Tibial artery (tissue), 4 donors: ENCODE results near the gene C1QTNF4.
"Not testable (repeated sequence)": the region's sequence is repeated elsewhere in the genome, so short reads cannot be mapped to it uniquely, and the experiment has no call there.

Experiments used
- DNase-seq, 2 donors: peaks; one replicate each; pipeline ENCODE4 v3.0.0-alpha.2; 2019
- H3K27ac ChIP-seq, 2 donors: fragments of 200-600 bp; sonication (generic) in 1 of 2; 1 replicate in 1 of 2; 2 replicates in 1 of 2; pipeline ENCODE4 v1.5.1; 2018 to 2019; ENCODE audit warnings: mild to moderate bottlenecking in 1 of 2
- H3K27me3 ChIP-seq, 2 donors: fragments of 200-600 bp; sonication (generic) in 1 of 2; one replicate each; pipeline versions ENCODE4 v1.5.1 to v1.6.0; 2016 to 2019
- H3K36me3 ChIP-seq, 3 donors: fragments of 200-600 bp; sonication (generic) in 2 of 3; one replicate each; pipeline ENCODE4 v1.5.1; 2016 to 2019; ENCODE audit warnings: mild to moderate bottlenecking in 2 of 3
- H3K4me1 ChIP-seq, 4 donors: fragments of 200-600 bp; sonication (generic) in 2 of 4; 1 replicate in 3 of 4; 2 replicates in 1 of 4; pipeline ENCODE4 v1.5.1; 2016 to 2019
- H3K4me3 ChIP-seq, 2 donors: fragments of 200-600 bp; sonication (generic) in 1 of 2; 1 replicate in 1 of 2; 2 replicates in 1 of 2; pipeline ENCODE4 v1.5.1; 2018 to 2019; ENCODE audit warnings: mild to moderate bottlenecking in 2 of 2
- H3K9me3 ChIP-seq, 3 donors: fragments of 200-600 bp; sonication (generic) in 1 of 3; one replicate each; pipeline ENCODE4 v1.5.1; 2016 to 2019
- intact Hi-C: fragments of 100-400 bp; cut with DNase I; formaldehyde crosslinking; loops from one replicate; pipeline ENCODE4 v1.15.0; 2023; ENCODE audit warnings: low total_unique reads
- TF ChIP-seq, protein P1 (sequence below), 2 experiments: fragments of 200-600 bp in 1 of 2; fragments of 450-650 bp in 1 of 2; IDR thresholded peaks; one replicate each; pipeline ENCODE4 v1.5.1; 2017 to 2019; ENCODE audit warnings: antibody characterized with exemption in 2 of 2, mild to moderate bottlenecking in 1 of 2, moderate library complexity in 1 of 2

C1QTNF4 gene

DNA sequence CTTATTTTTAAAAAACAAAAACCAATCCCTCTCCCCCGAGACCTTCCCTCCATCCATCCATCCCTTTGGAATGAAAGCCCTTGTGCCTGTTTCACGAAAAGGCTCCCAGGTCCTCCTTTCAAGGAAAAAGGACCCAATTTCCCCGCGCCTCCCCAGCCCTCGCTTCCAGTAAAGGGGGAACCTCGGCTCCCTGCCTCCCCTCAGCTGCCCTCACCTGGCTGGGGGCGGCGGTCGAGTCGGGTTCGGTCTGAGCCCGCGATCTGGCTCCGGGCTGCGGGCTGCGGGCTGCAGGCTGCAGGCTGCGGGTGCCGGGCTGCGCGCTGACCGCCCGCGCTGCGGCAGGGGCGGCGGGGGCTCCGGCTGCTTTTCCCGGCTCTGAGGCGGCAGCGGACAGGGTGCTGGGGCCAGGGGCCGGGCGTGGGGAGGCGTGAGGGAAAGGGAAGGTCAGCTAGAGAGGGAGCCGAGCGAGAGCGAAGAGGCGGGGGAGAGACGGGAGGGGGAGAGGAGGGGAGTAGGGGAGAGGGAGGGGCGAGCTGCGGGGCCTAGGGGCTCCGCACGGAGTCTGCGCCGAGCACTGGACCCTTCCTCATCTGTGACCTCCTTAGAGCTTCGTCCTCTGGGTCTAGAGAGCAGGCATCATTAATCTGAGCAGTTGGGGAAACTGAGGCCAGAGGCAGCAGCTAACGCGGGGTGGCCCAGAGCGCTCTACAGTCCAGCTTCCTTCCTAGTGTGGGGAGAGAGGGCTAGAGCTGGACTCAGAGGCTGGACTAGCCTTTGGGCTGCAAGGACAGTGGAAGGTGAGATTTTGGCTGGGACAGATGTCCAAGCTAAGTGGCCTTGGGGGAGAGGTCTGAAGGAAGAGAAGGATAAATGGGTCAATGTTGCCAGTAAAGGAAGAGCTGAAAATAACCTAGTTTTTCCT, at the start of gene C1QTNF4:
TSS of gene C1QTNF4 (minus strand) at position 478 of the 922 bp plus-strand sequence. CDS start 3,601 bp downstream, outside the sequence.
- peaks cover 0 to 69% of the 10 kb centered on the region in 2 donors for H3K27me3 ChIP-seq
- H3K36me3 ChIP-seq = no peaks in the 10 kb centered on the region
- H3K27ac ChIP-seq = no peak within 1 kb of the TSS
- no peaks in the 10 kb centered on the region for H3K9me3 ChIP-seq
- intact Hi-C loops = no loop called here
- TF ChIP-seq, protein P1, sequence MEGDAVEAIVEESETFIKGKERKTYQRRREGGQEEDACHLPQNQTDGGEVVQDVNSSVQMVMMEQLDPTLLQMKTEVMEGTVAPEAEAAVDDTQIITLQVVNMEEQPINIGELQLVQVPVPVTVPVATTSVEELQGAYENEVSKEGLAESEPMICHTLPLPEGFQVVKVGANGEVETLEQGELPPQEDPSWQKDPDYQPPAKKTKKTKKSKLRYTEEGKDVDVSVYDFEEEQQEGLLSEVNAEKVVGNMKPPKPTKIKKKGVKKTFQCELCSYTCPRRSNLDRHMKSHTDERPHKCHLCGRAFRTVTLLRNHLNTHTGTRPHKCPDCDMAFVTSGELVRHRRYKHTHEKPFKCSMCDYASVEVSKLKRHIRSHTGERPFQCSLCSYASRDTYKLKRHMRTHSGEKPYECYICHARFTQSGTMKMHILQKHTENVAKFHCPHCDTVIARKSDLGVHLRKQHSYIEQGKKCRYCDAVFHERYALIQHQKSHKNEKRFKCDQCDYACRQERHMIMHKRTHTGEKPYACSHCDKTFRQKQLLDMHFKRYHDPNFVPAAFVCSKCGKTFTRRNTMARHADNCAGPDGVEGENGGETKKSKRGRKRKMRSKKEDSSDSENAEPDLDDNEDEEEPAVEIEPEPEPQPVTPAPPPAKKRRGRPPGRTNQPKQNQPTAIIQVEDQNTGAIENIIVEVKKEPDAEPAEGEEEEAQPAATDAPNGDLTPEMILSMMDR (IDR thresholded peaks at IDR 0.05) = no peak
- H3K4me3 ChIP-seq = peak within 1 kb of the TSS; percentile 15 to 40
- H3K4me1 ChIP-seq = peaks cover 0 to 18% (median 12%) of the 10 kb centered on the region in 4 donors
- DNase-seq = no peak

DNA sequence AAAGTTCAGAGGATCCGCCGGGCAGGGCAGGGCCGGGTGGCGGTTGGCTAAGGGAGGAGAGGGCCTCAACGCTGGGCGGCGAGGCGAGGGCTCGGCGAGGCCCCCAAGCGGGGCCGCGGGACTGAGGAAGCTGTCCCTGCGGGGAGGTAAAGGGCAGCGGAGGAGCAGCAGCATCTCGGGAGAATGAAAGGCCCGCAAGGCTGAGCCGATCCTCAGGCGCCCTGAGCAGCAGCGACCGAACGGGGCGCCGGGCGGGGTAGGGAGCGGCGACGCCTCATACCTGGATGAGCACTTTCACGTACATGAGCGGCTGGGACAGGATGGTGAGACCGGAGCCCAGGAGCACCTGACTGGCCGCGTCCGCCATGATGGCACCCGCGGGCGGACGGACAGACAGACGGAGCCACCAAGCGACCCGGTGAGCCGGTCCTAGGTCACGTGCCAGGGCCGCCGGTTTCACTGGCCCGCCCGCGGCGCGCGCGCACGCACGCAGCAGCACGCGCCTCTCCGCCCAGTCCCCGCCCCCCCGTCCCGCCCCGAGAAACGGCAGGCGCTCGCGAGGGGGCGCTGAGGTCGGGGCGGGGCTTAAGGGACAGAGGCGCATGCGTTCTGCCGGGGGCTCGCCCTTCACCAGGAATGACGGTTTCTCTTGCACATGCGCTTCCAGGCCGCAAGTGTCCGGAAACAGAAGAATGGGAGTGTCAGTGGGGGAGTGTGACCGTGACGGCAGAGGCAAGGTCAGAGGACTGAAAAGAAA, 48.1 kb upstream of the C1QTNF4 start, which contains the start of gene MTCH2:
TSS of gene MTCH2 (minus strand) at position 461 of the 757 bp plus-strand sequence. CDS start at position 367, 94 bp downstream.
- Histone ChIP-seq H3K4me3 (peak within 1 kb of the TSS; percentile 71 to 88), H3K4me1 (peaks cover 0 to 25% (median 15%) of the 10 kb centered on the region in 4 donors), H3K27ac (peak within 1 kb of the TSS; percentile 90 to 91), H3K36me3 (peaks cover 4 to 15% (median 6%) of the 10 kb centered on the region in 3 donors), H3K27me3 (no peaks in the 10 kb centered on the region), H3K9me3 (no peaks in the 10 kb centered on the region)
- intact Hi-C loops = loop anchor here (10.0 kb wide), 1 partner anchor 73 kb away; the partner anchor contains the start of gene AGBL2
- DNase-seq = peak; percentile 94 to 98
- TF ChIP-seq, protein P1 (IDR thresholded peaks at IDR 0.05) = peak; percentile 37 to 44

DNA sequence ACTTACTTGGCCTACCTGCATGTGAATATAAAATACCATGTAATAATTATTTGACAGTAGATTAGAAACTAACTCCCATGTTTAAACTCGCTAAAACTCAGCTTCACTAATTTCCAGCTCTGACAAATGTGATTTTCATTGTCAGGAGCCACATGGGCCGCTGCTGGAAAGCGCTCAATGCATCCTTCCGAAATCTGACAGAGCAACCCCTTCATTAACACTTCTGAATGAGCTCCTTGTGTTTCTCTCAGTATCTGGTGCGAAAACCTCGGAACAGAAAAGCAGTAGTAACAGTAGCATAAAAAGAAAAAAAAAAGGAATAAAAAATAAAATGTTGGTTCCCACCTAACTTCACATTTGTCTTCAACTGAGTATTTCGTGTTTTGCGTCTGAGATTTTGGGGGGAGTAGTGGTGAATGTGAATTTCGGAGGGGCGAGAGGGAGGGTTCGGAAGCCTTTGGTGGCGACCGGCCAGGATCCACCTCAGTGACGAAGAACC, 47.4 kb upstream of the C1QTNF4 start:
- TF ChIP-seq, protein P1 (IDR thresholded peaks at IDR 0.05) = no peak
- peaks cover 4 to 15% (median 12%) of the 10 kb centered on the region in 3 donors for H3K36me3 ChIP-seq
- peak overlapping the region; percentile 71 to 88 for H3K4me3 ChIP-seq
- intact Hi-C loops = loop anchor here (10.0 kb wide), 1 partner anchor 73 kb away; the partner anchor contains the start of gene AGBL2
- peak overlapping the region; percentile 90 to 91 for H3K27ac ChIP-seq
- H3K9me3 ChIP-seq = no peaks in the 10 kb centered on the region
- DNase-seq = no peak
- no peaks in the 10 kb centered on the region for H3K27me3 ChIP-seq
- peaks cover 0 to 25% (median 15%) of the 10 kb centered on the region in 4 donors for H3K4me1 ChIP-seq

DNA sequence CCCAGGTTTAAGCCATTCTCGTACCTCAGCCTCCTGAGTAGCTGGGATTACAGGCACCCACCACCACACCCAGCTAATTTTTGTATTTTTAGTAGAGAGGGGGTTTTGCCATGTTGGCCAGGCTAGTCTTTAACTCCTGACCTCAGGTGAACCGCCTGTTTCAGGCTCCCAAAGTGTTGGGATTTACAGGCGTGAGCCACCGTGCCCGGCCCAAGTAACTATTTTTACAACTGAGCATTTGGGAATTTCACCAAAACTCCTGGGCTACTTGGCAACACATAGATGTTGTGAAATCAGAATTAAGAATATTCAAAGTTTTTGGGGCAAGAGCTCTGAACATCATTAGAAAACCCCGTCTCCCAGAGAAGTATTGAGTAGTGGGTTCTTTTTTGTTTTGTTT, 46.3 kb upstream of the C1QTNF4 start:
- H3K4me3 ChIP-seq, DNase-seq, H3K27me3 ChIP-seq, H3K9me3 ChIP-seq: not testable (repeated sequence)
- intact Hi-C loops = loop anchor here (10.0 kb wide), 1 partner anchor 74 kb away; the partner anchor contains the start of gene AGBL2
- H3K36me3 ChIP-seq = peaks cover 4 to 24% (median 22%) of the 10 kb centered on the region in 3 donors
- peak overlapping the region in 1 of 2 donors; percentile 91 for H3K27ac ChIP-seq
- peaks cover 0 to 25% (median 15%) of the 10 kb centered on the region in 4 donors for H3K4me1 ChIP-seq

DNA sequence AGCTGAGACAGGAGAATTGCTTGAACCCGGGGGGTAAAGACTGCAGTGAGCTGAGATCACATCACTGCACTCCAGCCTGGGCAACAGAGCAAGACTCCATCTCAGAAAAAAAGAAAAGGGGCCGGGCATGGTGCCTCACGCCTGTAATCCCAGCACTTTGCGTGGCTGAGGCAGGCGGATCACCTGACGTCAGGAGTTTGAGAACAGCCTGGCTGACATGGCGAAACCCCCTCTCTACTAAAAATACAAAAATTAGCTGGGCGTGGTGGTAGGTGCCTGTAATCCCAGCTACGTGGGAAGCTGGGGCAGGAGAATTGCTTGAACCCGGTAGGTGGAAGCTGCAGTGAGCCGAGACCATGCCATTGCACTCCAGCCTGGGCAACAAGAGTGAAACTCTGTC, 42.1 kb upstream of the C1QTNF4 start:
- intact Hi-C loops, H3K27ac ChIP-seq, H3K9me3 ChIP-seq, H3K4me3 ChIP-seq, H3K27me3 ChIP-seq, DNase-seq: not testable (repeated sequence)
- Histone ChIP-seq H3K4me1 (peaks cover 0 to 14% (median 11%) of the 10 kb centered on the region in 4 donors), H3K36me3 (peaks cover 43 to 65% (median 50%) of the 10 kb centered on the region in 3 donors)

DNA sequence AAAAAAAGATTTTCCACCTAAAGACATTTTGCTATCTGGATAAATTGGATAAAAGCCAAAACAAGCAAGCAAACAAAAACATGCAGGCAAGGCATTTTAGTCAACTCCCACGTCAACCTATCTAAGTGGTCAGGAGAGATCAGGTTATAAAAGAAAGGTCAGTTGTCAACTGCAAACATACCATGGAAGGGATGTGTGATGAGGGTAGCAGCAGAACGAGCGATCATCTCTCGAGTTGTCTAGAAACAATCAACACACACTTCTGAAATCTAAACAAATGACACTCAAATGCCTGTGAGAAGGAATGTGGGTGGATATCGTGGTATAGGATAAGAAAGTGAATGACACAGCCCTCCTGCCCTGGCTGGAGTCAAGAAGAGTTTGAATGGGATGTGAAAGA, 37.3 kb upstream of the C1QTNF4 start:
- Histone ChIP-seq H3K4me1 (no peaks in the 10 kb centered on the region), H3K27me3 (no peaks in the 10 kb centered on the region), H3K4me3 (no peak overlapping the region), H3K36me3 (peaks cover 82 to 100% (median 84%) of the 10 kb centered on the region in 3 donors), H3K27ac (no peak overlapping the region), H3K9me3 (no peaks in the 10 kb centered on the region)
- intact Hi-C loops = no loop called here
- TF ChIP-seq, protein P1 (IDR thresholded peaks at IDR 0.05) = no peak
- DNase-seq = no peak
